Measurements from ENCODE around the gene CEP57. TPM values are rescaled to one million over a fixed set of nuclear protein-coding genes. Genes with fewer than 3 reads are reported as not detected.

The CEP57 gene
- 12.8 to 18.0 TPM (median 16.0 TPM) in 5 replicates for total RNA-seq (2022; extraction: Qiagen RNA extraction; ENCODE audit: low read depth)

DNA sequence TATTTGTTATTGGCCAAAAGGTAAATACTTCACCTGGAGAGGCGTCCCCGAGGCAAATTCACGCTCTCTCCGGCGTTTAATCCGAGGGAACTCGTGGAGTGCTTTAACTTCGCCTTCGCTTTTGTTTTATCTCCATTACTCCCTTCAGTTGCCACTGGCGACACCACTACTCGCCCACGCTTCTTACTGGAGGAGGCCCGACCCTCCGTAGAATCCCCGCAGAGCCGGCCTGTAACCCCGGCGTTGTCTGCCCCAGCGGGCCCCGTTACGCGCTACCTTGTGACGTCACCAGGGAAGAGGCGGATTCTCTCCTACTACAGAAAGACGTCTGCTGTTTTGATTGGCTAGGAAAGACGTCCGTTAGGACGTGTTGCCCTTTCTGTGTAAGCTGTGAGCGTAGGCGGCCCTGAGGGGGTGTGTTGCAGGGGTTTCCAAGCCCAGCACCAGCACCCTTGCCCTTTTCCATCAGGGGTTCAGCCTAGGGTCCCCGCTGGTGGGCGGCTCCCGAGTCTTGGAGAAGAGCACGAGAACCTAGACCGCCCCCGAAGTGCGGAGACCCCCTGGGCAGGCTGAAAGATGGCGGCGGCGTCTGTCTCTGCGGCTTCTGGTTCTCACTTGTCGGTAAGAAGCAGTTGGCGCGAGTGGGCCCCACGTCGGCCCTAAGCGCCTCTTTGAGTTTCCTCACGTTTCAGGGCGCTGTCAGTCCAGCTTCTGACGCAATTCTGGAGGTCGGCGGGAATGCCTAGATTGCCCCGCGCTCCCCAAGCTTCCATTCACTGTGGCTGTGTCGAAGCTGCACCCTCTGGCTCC is at the start of gene CEP57:
TSS of gene CEP57 (plus strand) at position 376 of the 810 bp plus-strand sequence. CDS start at position 577, 201 bp downstream.

DNA sequence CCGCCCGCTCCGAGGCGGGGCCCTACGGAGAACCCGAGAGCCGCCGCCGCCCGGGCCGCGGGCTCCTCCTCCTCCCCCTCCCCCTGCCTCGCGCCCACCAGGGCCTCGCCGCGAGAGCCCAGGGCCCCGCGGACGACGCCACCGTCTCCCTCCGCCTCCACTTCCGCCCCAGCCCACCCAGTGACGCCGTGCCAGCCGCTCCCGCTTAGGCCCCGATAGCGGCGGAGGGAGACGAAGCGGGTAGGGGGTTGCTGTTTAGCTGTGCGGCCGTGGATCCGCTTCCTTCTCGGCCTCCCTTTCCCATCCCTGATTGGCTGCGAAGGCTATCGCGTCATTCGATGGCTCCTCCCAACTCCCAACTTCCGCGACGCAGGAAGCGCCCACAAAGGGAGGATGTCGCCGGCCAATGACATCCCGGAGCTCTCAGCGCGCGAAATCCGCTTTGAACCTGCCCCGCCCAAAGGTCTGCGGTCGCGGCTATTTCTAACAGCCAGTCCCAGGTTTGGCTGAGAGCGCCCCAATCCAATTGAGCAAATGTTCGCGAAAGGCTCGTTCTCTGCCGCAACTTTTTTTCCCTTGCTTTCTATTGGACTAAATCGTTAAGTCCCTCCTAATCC is 684 bp upstream of the CEP57 start, which contains the start of gene FAM76B:
TSS of gene FAM76B (minus strand) at position 277 of the 617 bp plus-strand sequence. CDS start 304 bp downstream, outside the sequence.

Other genes starting within 250 kb of the CEP57 start
- 6.6 to 11.1 TPM (median 7.9 TPM) in 5 replicates for gene FAM76B, start 716 bp upstream of the CEP57 start, total RNA-seq (2022; extraction: Qiagen RNA extraction; ENCODE audit: low read depth)
- 19.7 to 23.1 TPM (median 21.6 TPM) in 5 replicates for gene MTMR2, start 133.6 kb downstream of the CEP57 start, total RNA-seq (2022; extraction: Qiagen RNA extraction; ENCODE audit: low read depth)

All from A549 treated with DMSO at 1 μM for 4 hours (cell line).